ENCODE results near the gene TTLL9.

- TF ChIP-seq POLR2A (IDR thresholded peaks at IDR 0.05), result no peak
- TF ChIP-seq, protein P1, sequence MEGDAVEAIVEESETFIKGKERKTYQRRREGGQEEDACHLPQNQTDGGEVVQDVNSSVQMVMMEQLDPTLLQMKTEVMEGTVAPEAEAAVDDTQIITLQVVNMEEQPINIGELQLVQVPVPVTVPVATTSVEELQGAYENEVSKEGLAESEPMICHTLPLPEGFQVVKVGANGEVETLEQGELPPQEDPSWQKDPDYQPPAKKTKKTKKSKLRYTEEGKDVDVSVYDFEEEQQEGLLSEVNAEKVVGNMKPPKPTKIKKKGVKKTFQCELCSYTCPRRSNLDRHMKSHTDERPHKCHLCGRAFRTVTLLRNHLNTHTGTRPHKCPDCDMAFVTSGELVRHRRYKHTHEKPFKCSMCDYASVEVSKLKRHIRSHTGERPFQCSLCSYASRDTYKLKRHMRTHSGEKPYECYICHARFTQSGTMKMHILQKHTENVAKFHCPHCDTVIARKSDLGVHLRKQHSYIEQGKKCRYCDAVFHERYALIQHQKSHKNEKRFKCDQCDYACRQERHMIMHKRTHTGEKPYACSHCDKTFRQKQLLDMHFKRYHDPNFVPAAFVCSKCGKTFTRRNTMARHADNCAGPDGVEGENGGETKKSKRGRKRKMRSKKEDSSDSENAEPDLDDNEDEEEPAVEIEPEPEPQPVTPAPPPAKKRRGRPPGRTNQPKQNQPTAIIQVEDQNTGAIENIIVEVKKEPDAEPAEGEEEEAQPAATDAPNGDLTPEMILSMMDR (IDR thresholded peaks at IDR 0.05), result no peak
Measured at GRCh38 chr20:31909253-31910070, 39.0 kb downstream of the TTLL9 start.

Measured in lower leg skin (tissue), 3 donors.